K562 (cell line): ENCODE data around the gene MGAT4D. TPM values are rescaled to one million over a fixed set of nuclear protein-coding genes. Genes with fewer than 3 reads are reported as not detected.

Experiments
- ASH1L ChIP-seq: fragments of 450-650 bp; IDR thresholded peaks from 2 replicates; pipeline ENCODE4 v1.6.1; 2018; ENCODE audit warnings: borderline replicate concordance, mild to moderate bottlenecking, low read depth; ENCODE audit not compliant: partially characterized antibody
- C11orf30 ChIP-seq: fragments of 450-650 bp; IDR thresholded peaks from 2 replicates; pipeline ENCODE4 v1.6.1; 2016; ENCODE audit warnings: low read depth, mild to moderate bottlenecking
- CHD4 ChIP-seq: fragments of 200-600 bp; sonication (generic); IDR thresholded peaks from 3 replicates; pipeline ENCODE4 v1.6.1; 2012; ENCODE audit warnings: low read depth, mild to moderate bottlenecking, mixed read lengths, low read length, inconsistent platforms; ENCODE audit not compliant: insufficient read depth, insufficient replicate concordance, poor library complexity, severe bottlenecking
- ERF ChIP-seq: fragments of 450-650 bp; formaldehyde crosslinking; IDR thresholded peaks from 2 replicates; pipeline ENCODE4 v1.4.0; 2020; ENCODE audit warnings: mild to moderate bottlenecking, mixed read lengths
- GATAD2A ChIP-seq: fragments of 450-650 bp; IDR thresholded peaks from 2 replicates; pipeline ENCODE4 v1.6.1; 2017
- HMBOX1 ChIP-seq: sonication (generic); IDR thresholded peaks from 2 replicates; pipeline ENCODE4 v1.6.1; 2016
- OTX1 ChIP-seq: fragments of 450-650 bp; formaldehyde crosslinking; IDR thresholded peaks from 2 replicates; pipeline ENCODE4 v1.4.0; 2022; ENCODE audit warnings: mild to moderate bottlenecking
- PRPF4 ChIP-seq: fragments of 200-400 bp; formaldehyde crosslinking; IDR thresholded peaks from one replicate; pipeline ENCODE4 v1.6.1; 2017; ENCODE audit warnings: low read length, low read depth, mild to moderate bottlenecking; ENCODE audit not compliant: insufficient read depth, poor library complexity, severe bottlenecking
- RCOR1 ChIP-seq, 2 experiments: IDR thresholded peaks; 2 replicates each; pipeline ENCODE4 v1.6.1; 2012; ENCODE audit warnings: low read depth in 2 of 2, low read length in 2 of 2, borderline replicate concordance in 1 of 2, improper control_type of control experiment in 1 of 2
- SMAD1 ChIP-seq: fragments of 150-350 bp; IDR thresholded peaks from 2 replicates; pipeline ENCODE4 v1.6.1; 2014; ENCODE audit warnings: low read length, low read depth; ENCODE audit not compliant: partially characterized antibody
- SMARCA5 ChIP-seq: fragments of 450-650 bp; IDR thresholded peaks from 2 replicates; pipeline ENCODE4 v1.6.1; 2016
- SMARCC2 ChIP-seq: fragments of 450-650 bp; IDR thresholded peaks from 2 replicates; pipeline ENCODE4 v1.6.1; 2017; ENCODE audit warnings: antibody characterized with exemption, moderate library complexity, mild to moderate bottlenecking, low read depth
- SNRNP70 ChIP-seq: fragments of 200-400 bp; formaldehyde crosslinking; optimal IDR thresholded peaks from 2 replicates; pipeline ENCODE3; 2017; ENCODE audit warnings: low read depth, low read length
- TAL1 ChIP-seq: fragments of 450-650 bp; IDR thresholded peaks from 2 replicates; pipeline ENCODE4 v1.6.1; 2016; ENCODE audit warnings: mild to moderate bottlenecking
- ZBTB9 ChIP-seq: fragments of 450-650 bp; formaldehyde crosslinking; IDR thresholded peaks from 2 replicates; pipeline ENCODE4 v1.4.0; 2020; ENCODE audit warnings: mild to moderate bottlenecking, moderate library complexity
- ZFP30 ChIP-seq: fragments of 250-450 bp; sonication (Bioruptor Pico); IDR thresholded peaks from 2 replicates; pipeline ENCODE4 v1.8.0; 2022; ENCODE audit warnings: moderate library complexity, mild to moderate bottlenecking, inconsistent platforms, borderline replicate concordance
- ZFX ChIP-seq: sonication (generic); formaldehyde crosslinking; IDR thresholded peaks from 2 replicates; pipeline ENCODE4 v1.8.0; 2022; ENCODE audit warnings: mild to moderate bottlenecking, missing genetic modification reagents, moderate library complexity
- ZKSCAN1 ChIP-seq: fragments of 150-350 bp; IDR thresholded peaks from 2 replicates; pipeline ENCODE4 v1.6.1; 2016; ENCODE audit warnings: low read depth, low read length
- ZNF174 ChIP-seq: fragments of 250-450 bp; sonication (Bioruptor Pico); IDR thresholded peaks from 2 replicates; pipeline ENCODE4 v1.4.0; 2020; ENCODE audit warnings: mild to moderate bottlenecking
- ZNF263 ChIP-seq: sonication (generic); formaldehyde crosslinking; IDR thresholded peaks from 2 replicates; pipeline ENCODE4 v1.8.0; 2022; ENCODE audit warnings: mild to moderate bottlenecking, missing genetic modification reagents, borderline replicate concordance
- ZNF311 ChIP-seq: fragments of 250-450 bp; sonication (Bioruptor Pico); IDR thresholded peaks from 2 replicates; pipeline ENCODE4 v1.4.0; 2020; ENCODE audit warnings: mild to moderate bottlenecking, moderate library complexity
- ZNF507 ChIP-seq: conservative IDR thresholded peaks from 2 replicates; pipeline ENCODE4 v1.6.1; 2017; ENCODE audit warnings: missing genetic modification characterization, missing compliant biosample characterization
- ZNF696 ChIP-seq: fragments of 250-450 bp; sonication (Bioruptor Pico); conservative IDR thresholded peaks from 2 replicates; pipeline ENCODE4 v1.4.0; 2020; ENCODE audit warnings: mild to moderate bottlenecking, moderate library complexity
- polyA plus RNA-seq, 8 experiments: library from polyadenylated mRNA; depleted of rRNA in 4 of 8; stranded (reverse) in 5 of 8; unstranded in 3 of 8; fragments of >200 nt; fragmentation: Nextera tagmentation in 2 of 8; fragmentation: Illumina TruSeq in 1 of 8; extraction: Ambion mirVana in 2 of 8; extraction: Trizol in 1 of 8; gene quantifications; 2 replicates each; pipeline versions ENCODE4 v1.2.1 to v1.2.3, GENCODE V29; 2011 to 2014; ENCODE audit warnings: inconsistent platforms in 1 of 8, missing spikeins in 1 of 8
- total RNA-seq, 7 experiments: library from RNA; depleted of rRNA in 6 of 7; stranded (reverse); fragments of >200 nt in 6 of 7; fragmentation: Illumina TruSeq in 2 of 7; extraction: Trizol in 2 of 7; gene quantifications; 2 replicates each; pipeline versions ENCODE4 v1.2.1 to v1.2.3, GENCODE V29; 2011 to 2021; ENCODE audit warnings: low replicate concordance in 1 of 7
- TF ChIP-seq, protein P1 (sequence below): IDR thresholded peaks from 3 replicates; pipeline ENCODE4 v1.6.1; 2011; ENCODE audit warnings: borderline replicate concordance, mild to moderate bottlenecking; ENCODE audit not compliant: insufficient read length, insufficient read depth
- TF ChIP-seq, protein P2 (sequence below): sonication (generic); formaldehyde crosslinking; IDR thresholded peaks from 2 replicates; pipeline ENCODE4 v1.8.0; 2022; ENCODE audit warnings: missing genetic modification reagents, mild to moderate bottlenecking, borderline replicate concordance
- TF ChIP-seq, protein P3 (sequence below): fragments of 450-650 bp; formaldehyde crosslinking; IDR thresholded peaks from 2 replicates; pipeline ENCODE4 v1.4.0; 2020; ENCODE audit warnings: mild to moderate bottlenecking

MGAT4D gene
- total and polyA plus RNA-seq, 9 of the 15 experiments (the other 6 are each of a cell fraction or from before 2014, with no cell fraction given) = not detected

GRCh38 chr4:140529434-140529833 is 31.3 kb upstream of the MGAT4D start (continued):
- TF ChIP-seq, protein P1, sequence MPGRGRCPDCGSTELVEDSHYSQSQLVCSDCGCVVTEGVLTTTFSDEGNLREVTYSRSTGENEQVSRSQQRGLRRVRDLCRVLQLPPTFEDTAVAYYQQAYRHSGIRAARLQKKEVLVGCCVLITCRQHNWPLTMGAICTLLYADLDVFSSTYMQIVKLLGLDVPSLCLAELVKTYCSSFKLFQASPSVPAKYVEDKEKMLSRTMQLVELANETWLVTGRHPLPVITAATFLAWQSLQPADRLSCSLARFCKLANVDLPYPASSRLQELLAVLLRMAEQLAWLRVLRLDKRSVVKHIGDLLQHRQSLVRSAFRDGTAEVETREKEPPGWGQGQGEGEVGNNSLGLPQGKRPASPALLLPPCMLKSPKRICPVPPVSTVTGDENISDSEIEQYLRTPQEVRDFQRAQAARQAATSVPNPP = no peak
- TF ChIP-seq CHD4 = no peak
- no peak for TF ChIP-seq ASH1L
- TF ChIP-seq RCOR1 (IDR thresholded peaks at IDR 0.05; ENCODE audit: borderline replicate concordance in 1 of 2, low read depth in 2 of 2, low read length in 2 of 2) = peak; percentile 75 to 96; a peak in 3 of 4 replicates
- peak; percentile 37; the same call in 1 of the 2 replicates for TF ChIP-seq SMARCA5
- TF ChIP-seq C11orf30 = no peak
- TF ChIP-seq SNRNP70 = no peak
- no peak for TF ChIP-seq PRPF4
- TF ChIP-seq ZKSCAN1 = 0 out of 2 replicates have a peak, but pooled peaks have one; percentile 27
- TF ChIP-seq GATAD2A = no peak
- TF ChIP-seq ZNF263 = no peak
- TF ChIP-seq, protein P2, sequence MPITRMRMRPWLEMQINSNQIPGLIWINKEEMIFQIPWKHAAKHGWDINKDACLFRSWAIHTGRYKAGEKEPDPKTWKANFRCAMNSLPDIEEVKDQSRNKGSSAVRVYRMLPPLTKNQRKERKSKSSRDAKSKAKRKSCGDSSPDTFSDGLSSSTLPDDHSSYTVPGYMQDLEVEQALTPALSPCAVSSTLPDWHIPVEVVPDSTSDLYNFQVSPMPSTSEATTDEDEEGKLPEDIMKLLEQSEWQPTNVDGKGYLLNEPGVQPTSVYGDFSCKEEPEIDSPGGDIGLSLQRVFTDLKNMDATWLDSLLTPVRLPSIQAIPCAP (CRISPR knock-in tag) = no peak
- no peak for TF ChIP-seq ZNF174 (CRISPR knock-in tag)
- no peak for TF ChIP-seq ZNF696
- TF ChIP-seq HMBOX1 = peak; percentile 88
- TF ChIP-seq, protein P3, sequence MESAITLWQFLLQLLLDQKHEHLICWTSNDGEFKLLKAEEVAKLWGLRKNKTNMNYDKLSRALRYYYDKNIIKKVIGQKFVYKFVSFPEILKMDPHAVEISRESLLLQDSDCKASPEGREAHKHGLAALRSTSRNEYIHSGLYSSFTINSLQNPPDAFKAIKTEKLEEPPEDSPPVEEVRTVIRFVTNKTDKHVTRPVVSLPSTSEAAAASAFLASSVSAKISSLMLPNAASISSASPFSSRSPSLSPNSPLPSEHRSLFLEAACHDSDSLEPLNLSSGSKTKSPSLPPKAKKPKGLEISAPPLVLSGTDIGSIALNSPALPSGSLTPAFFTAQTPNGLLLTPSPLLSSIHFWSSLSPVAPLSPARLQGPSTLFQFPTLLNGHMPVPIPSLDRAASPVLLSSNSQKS (CRISPR knock-in tag) = no peak
- TF ChIP-seq ZNF507 (tag) = no peak
- no peak for TF ChIP-seq ZFP30 (CRISPR knock-in tag)
- no peak for TF ChIP-seq ZFX
- no peak for TF ChIP-seq ZBTB9 (CRISPR knock-in tag)
- TF ChIP-seq SMAD1 = no peak
- peak; percentile 78; the same call in 1 of the 2 replicates for TF ChIP-seq SMARCC2
- TF ChIP-seq ZNF311 (CRISPR knock-in tag) = no peak
- TF ChIP-seq OTX1 (CRISPR knock-in tag) = no peak
- no peak for TF ChIP-seq ERF (CRISPR knock-in tag)
- peak; percentile 89 for TF ChIP-seq TAL1
